HCT116 (cell line): ENCODE results near the gene CAPN10. TPM values are rescaled to one million over a fixed set of nuclear protein-coding genes. Genes with fewer than 3 reads are reported as not detected.

Experiments
- ATAC-seq: fragments of 200-7000 bp; cut with Tn5 transposase; 2 replicates; pipeline ENCODE4 v1.9.1; 2020; ENCODE audit warnings: mild to moderate bottlenecking, moderate library complexity
- BruUV-seq: library from RNA; stranded (reverse); fragments of 400-500 nt; replicated peaks from 2 replicates; lab custom pipeline; 2021; lab: Mats Ljungman, UMichigan
- CTCF ChIA-PET: fragments of 300-600 bp; sonication (Branson Sonifier 250); formaldehyde crosslinking; loops from one replicate; lab custom pipeline; 2021; ENCODE audit warnings: antibody characterized with exemption; lab: Charles Lee
- POLR2A ChIA-PET: fragments of 300-600, 350-600 bp; sonication (Branson Sonifier 250); formaldehyde crosslinking; loops from one replicate; lab custom pipeline; 2021; ENCODE audit warnings: antibody characterized with exemption; lab: Charles Lee
- RAD21 ChIA-PET, 2 experiments: fragments of 300-600 bp; sonication (Branson Sonifier 250); formaldehyde crosslinking; loops; one replicate each; lab custom pipeline; 2023; ENCODE audit warnings: low total read pairs in 2 of 2; ENCODE audit not compliant: uncharacterized antibody in 2 of 2, unreplicated experiment in 2 of 2, low non-redundant PET in 1 of 2; lab: Charles Lee
- DNase-seq: peaks from one replicate; pipeline ENCODE4 v3.0.0-alpha.2; 2010; ENCODE audit warnings: low read depth, low spot score
- H2AFZ ChIP-seq: fragments of 200-600 bp; shearing (Covaris generic), sonication (generic); 2 replicates; pipeline ENCODE4 v1.6.1; 2017; ENCODE audit warnings: low read depth, mixed run types, mixed read lengths, antibody characterized with exemption, low read length; ENCODE audit not compliant: poor library complexity, severe bottlenecking
- H3K27ac ChIP-seq: 2 replicates; pipeline ENCODE4 v1.5.1; 2012; ENCODE audit warnings: low read depth, low read length
- H3K27me3 ChIP-seq: fragments of 200-600 bp; sonication (generic); 2 replicates; pipeline ENCODE4 v1.6.1; 2016; ENCODE audit warnings: mixed run types, low read length, mixed read lengths; ENCODE audit not compliant: insufficient read depth
- H3K36me3 ChIP-seq, 2 experiments: fragments of 200-500 bp in 1 of 2; fragments of 200-600 bp in 1 of 2; sonication (Bioruptor generic) in 1 of 2; sonication (generic) in 1 of 2; 2 replicates each; pipeline versions ENCODE4 v1.5.1 to v1.6.1; 2014 to 2016; ENCODE audit warnings: low read length in 2 of 2, inconsistent platforms in 1 of 2, mixed read lengths in 1 of 2, mixed run types in 1 of 2; ENCODE audit not compliant: insufficient read depth in 2 of 2, control insufficient read depth in 1 of 2
- H3K4me1 ChIP-seq, 2 experiments: fragments of 200-600 bp in 1 of 2; sonication (generic) in 1 of 2; 2 replicates each; pipeline versions ENCODE4 v1.5.1 to v1.6.1; 2012 to 2017; ENCODE audit warnings: low read length in 2 of 2, inconsistent platforms in 1 of 2, mild to moderate bottlenecking in 1 of 2, mixed read lengths in 1 of 2, mixed run types in 1 of 2, moderate library complexity in 1 of 2; ENCODE audit not compliant: insufficient read depth in 2 of 2, control insufficient read depth in 1 of 2
- H3K4me2 ChIP-seq: fragments of 200-600 bp; sonication (generic); 2 replicates; pipeline ENCODE4 v1.6.1; 2017; ENCODE audit warnings: mixed run types, low read length, mixed read lengths
- H3K4me3 ChIP-seq, 2 experiments: fragments of 200-600 bp in 1 of 2; sonication (generic) in 1 of 2; replicated peaks in 1 of 2; 2 replicates each; pipeline ENCODE4 v1.5.1; 2011 to 2016; ENCODE audit warnings: low read length in 2 of 2, control low read depth in 1 of 2, low read depth in 1 of 2, mild to moderate bottlenecking in 1 of 2, mixed read lengths in 1 of 2, mixed run types in 1 of 2
- H3K79me2 ChIP-seq: fragments of 200-600 bp; sonication (generic); 2 replicates; pipeline ENCODE4 v1.6.1; 2017; ENCODE audit warnings: mild to moderate bottlenecking, mixed run types, low read length, moderate library complexity, mixed read lengths; ENCODE audit not compliant: insufficient read depth
- H3K9ac ChIP-seq: fragments of 200-600 bp; sonication (generic); 2 replicates; pipeline ENCODE4 v1.6.1; 2016; ENCODE audit warnings: low read length, mixed read lengths
- H3K9me2 ChIP-seq: fragments of 200-600 bp; sonication (generic), shearing (Covaris generic); 2 replicates; pipeline ENCODE4 v1.6.1; 2017; ENCODE audit warnings: mixed run types, mild to moderate bottlenecking, moderate library complexity; ENCODE audit not compliant: insufficient read depth
- H3K9me3 ChIP-seq, 2 experiments: fragments of 200-500 bp in 1 of 2; fragments of 200-600 bp in 1 of 2; sonication (Bioruptor generic) in 1 of 2; sonication (generic) in 1 of 2; 2 replicates each; pipeline ENCODE4 v1.6.1; 2014 to 2017; ENCODE audit warnings: low read length in 2 of 2, mixed read lengths in 2 of 2, inconsistent platforms in 1 of 2, low read depth in 1 of 2, mild to moderate bottlenecking in 1 of 2, mixed run types in 1 of 2, moderate library complexity in 1 of 2; ENCODE audit not compliant: control insufficient read depth in 1 of 2, insufficient read depth in 1 of 2
- H4K20me1 ChIP-seq: fragments of 200-600 bp; sonication (generic), shearing (Covaris generic); 2 replicates; pipeline ENCODE4 v1.6.1; 2017; ENCODE audit warnings: mixed run types, mild to moderate bottlenecking, moderate library complexity; ENCODE audit not compliant: insufficient read depth
- CBX3 ChIP-seq: IDR thresholded peaks from 2 replicates; pipeline ENCODE4 v1.6.1; 2012; ENCODE audit warnings: low read depth
- CEBPB ChIP-seq: IDR thresholded peaks from 2 replicates; pipeline ENCODE4 v1.6.1; 2012; ENCODE audit warnings: low read depth
- EGR1 ChIP-seq: IDR thresholded peaks from 2 replicates; pipeline ENCODE4 v1.6.1; 2012; ENCODE audit warnings: low read depth
- ELF1 ChIP-seq: IDR thresholded peaks from 2 replicates; pipeline ENCODE4 v1.6.1; 2012; ENCODE audit warnings: low read depth, borderline replicate concordance
- EZH2phosphoT487 ChIP-seq: fragments of 200-600 bp; IDR thresholded peaks from 2 replicates; pipeline ENCODE4 v1.6.1; 2018; ENCODE audit warnings: antibody characterized with exemption, borderline replicate concordance
- FOSL1 ChIP-seq: IDR thresholded peaks from 2 replicates; pipeline ENCODE4 v1.6.1; 2012; ENCODE audit warnings: low read depth
- JUND ChIP-seq: IDR thresholded peaks from 2 replicates; pipeline ENCODE4 v1.6.1; 2012
- POLR2A ChIP-seq: IDR thresholded peaks from 2 replicates; pipeline ENCODE4 v1.7.0; 2011; ENCODE audit warnings: borderline replicate concordance; ENCODE audit not compliant: insufficient read depth, insufficient read length; ENCODE audit errors: extremely low read depth
- SRF ChIP-seq: IDR thresholded peaks from 2 replicates; pipeline ENCODE4 v1.6.1; 2012; ENCODE audit warnings: low read depth
- TCF7L2 ChIP-seq: IDR thresholded peaks from 2 replicates; pipeline ENCODE4 v1.7.0; 2011; ENCODE audit warnings: borderline replicate concordance, inconsistent platforms; ENCODE audit not compliant: insufficient read depth, insufficient read length; ENCODE audit errors: extremely low read depth
- YY1 ChIP-seq: IDR thresholded peaks from 2 replicates; pipeline ENCODE4 v1.6.1; 2011; ENCODE audit warnings: low read length, low read depth, moderate library complexity, mild to moderate bottlenecking; ENCODE audit not compliant: insufficient replicate concordance; ENCODE audit errors: extremely low read depth
- ZFX ChIP-seq: fragments of 450-650 bp; IDR thresholded peaks from 2 replicates; pipeline ENCODE4 v1.6.1; 2017
- ZNF274 ChIP-seq: fragments of 200-500 bp; sonication (Bioruptor generic); IDR thresholded peaks from 2 replicates; pipeline ENCODE4 v1.6.1; 2014; ENCODE audit warnings: mild to moderate bottlenecking, low read depth, low read length, inconsistent platforms
- intact Hi-C: fragments of 100-400 bp; cut with micrococcal nuclease; formaldehyde crosslinking; loops from 2 replicates; pipeline ENCODE4 v1.10.0; 2022
- total RNA-seq: library from RNA; stranded (reverse); gene quantifications from one replicate; pipeline ENCODE4 v1.2.1, GENCODE V29; 2021; ENCODE audit not compliant: unreplicated experiment
- TF ChIP-seq, protein P1 (sequence below): IDR thresholded peaks from 2 replicates; pipeline ENCODE4 v1.6.1; 2012
- TF ChIP-seq, protein P2 (sequence below): IDR thresholded peaks from 2 replicates; pipeline ENCODE4 v1.6.1; 2011; ENCODE audit warnings: mild to moderate bottlenecking, low read length, moderate library complexity; ENCODE audit not compliant: insufficient replicate concordance; ENCODE audit errors: extremely low read depth
- TF ChIP-seq, protein P3 (sequence below): IDR thresholded peaks from 2 replicates; pipeline ENCODE4 v1.6.1; 2012
- TF ChIP-seq, protein P4 (sequence below): IDR thresholded peaks from 2 replicates; pipeline ENCODE4 v1.6.1; 2012; ENCODE audit warnings: low read depth

The CAPN10 gene
- total RNA-seq, 1 experiment from 2014 or later: 40.7 TPM

DNA sequence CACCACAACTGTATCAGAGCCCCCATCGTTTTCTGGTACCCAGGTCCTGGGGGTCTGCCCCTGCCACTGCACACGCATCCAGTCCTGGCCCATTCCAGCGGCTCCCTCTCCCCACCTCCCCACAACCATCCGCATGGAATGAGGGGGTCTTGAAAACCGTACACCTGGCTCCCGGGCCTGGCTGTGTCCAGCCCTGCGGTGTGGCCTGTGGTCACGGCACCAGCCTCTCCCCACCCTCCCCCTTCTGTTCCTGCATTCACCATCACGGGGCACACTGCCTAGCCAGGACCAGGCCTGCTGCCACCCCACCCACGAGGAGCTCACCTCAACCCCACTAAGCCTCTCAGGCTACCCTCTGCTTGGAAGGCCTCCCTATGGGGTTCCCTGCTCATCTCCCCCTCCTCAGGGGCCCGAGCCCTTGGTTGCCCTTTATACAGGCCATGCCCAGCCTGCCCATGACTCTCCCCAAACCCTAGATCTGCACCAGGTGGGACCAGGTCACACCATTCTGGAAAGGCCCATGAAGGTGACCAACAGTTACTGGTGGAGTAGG is 50.1 kb downstream of the CAPN10 start:
- intact Hi-C loops: no loop called here
- BruUV-seq: no TSS peak
- H3K4me1 ChIP-seq: no peaks in the 10 kb centered on the region

More for the DNA sequence above, 50.1 kb downstream of the CAPN10 start:
- Histone ChIP-seq H3K36me3 (no peaks in the 10 kb centered on the region), H3K4me3 (no peak overlapping the region), H2AFZ (no peak overlapping the region), H4K20me1 (no peaks in the 10 kb centered on the region), H3K79me2 (no peaks in the 10 kb centered on the region), H3K9ac (no peak overlapping the region), H3K27ac (no peak overlapping the region), H3K9me2 (no peaks in the 10 kb centered on the region), H3K9me3 (peaks cover 5 to 6% of the 10 kb centered on the region in 2 experiments; a peak in 2 of 4 replicates), H3K27me3 (peaks cover 10% of the 10 kb centered on the region; the same call in 1 of the 2 replicates), H3K4me2 (no peak overlapping the region)
- DNase-seq: no peak
- ATAC-seq: no peak
- TF ChIP-seq JUND: no peak
- no peak for TF ChIP-seq ZFX
- no peak for TF ChIP-seq POLR2A
- TF ChIP-seq FOSL1: no peak
- TF ChIP-seq CEBPB: no peak
- TF ChIP-seq, protein P1, sequence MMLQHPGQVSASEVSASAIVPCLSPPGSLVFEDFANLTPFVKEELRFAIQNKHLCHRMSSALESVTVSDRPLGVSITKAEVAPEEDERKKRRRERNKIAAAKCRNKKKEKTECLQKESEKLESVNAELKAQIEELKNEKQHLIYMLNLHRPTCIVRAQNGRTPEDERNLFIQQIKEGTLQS: no peak
- TF ChIP-seq, protein P2, sequence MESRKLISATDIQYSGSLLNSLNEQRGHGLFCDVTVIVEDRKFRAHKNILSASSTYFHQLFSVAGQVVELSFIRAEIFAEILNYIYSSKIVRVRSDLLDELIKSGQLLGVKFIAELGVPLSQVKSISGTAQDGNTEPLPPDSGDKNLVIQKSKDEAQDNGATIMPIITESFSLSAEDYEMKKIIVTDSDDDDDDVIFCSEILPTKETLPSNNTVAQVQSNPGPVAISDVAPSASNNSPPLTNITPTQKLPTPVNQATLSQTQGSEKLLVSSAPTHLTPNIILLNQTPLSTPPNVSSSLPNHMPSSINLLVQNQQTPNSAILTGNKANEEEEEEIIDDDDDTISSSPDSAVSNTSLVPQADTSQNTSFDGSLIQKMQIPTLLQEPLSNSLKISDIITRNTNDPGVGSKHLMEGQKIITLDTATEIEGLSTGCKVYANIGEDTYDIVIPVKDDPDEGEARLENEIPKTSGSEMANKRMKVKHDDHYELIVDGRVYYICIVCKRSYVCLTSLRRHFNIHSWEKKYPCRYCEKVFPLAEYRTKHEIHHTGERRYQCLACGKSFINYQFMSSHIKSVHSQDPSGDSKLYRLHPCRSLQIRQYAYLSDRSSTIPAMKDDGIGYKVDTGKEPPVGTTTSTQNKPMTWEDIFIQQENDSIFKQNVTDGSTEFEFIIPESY: no peak
- TF ChIP-seq SRF: no peak
- TF ChIP-seq ZNF274: no peak
- no peak for TF ChIP-seq EGR1
- TF ChIP-seq, protein P3, sequence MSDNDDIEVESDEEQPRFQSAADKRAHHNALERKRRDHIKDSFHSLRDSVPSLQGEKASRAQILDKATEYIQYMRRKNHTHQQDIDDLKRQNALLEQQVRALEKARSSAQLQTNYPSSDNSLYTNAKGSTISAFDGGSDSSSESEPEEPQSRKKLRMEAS: no peak
- no peak for TF ChIP-seq YY1
- no peak for TF ChIP-seq CBX3
- no peak for TF ChIP-seq EZH2phosphoT487
- no peak for TF ChIP-seq TCF7L2
- no peak for TF ChIP-seq ELF1
- TF ChIP-seq, protein P4, sequence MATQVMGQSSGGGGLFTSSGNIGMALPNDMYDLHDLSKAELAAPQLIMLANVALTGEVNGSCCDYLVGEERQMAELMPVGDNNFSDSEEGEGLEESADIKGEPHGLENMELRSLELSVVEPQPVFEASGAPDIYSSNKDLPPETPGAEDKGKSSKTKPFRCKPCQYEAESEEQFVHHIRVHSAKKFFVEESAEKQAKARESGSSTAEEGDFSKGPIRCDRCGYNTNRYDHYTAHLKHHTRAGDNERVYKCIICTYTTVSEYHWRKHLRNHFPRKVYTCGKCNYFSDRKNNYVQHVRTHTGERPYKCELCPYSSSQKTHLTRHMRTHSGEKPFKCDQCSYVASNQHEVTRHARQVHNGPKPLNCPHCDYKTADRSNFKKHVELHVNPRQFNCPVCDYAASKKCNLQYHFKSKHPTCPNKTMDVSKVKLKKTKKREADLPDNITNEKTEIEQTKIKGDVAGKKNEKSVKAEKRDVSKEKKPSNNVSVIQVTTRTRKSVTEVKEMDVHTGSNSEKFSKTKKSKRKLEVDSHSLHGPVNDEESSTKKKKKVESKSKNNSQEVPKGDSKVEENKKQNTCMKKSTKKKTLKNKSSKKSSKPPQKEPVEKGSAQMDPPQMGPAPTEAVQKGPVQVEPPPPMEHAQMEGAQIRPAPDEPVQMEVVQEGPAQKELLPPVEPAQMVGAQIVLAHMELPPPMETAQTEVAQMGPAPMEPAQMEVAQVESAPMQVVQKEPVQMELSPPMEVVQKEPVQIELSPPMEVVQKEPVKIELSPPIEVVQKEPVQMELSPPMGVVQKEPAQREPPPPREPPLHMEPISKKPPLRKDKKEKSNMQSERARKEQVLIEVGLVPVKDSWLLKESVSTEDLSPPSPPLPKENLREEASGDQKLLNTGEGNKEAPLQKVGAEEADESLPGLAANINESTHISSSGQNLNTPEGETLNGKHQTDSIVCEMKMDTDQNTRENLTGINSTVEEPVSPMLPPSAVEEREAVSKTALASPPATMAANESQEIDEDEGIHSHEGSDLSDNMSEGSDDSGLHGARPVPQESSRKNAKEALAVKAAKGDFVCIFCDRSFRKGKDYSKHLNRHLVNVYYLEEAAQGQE: no peak
- ChIA-PET RAD21 (no interaction called here), CTCF (no interaction called here), POLR2A (no interaction called here)
